ENCODE measurements around the gene FSTL4. TPM values are rescaled to one million over a fixed set of nuclear protein-coding genes. Genes with fewer than 3 reads are reported as not detected.

The FSTL4 gene
- total and polyA plus RNA-seq, 4 donors, result 2.3 to 6.4 (median 5.5) TPM

GRCh38 chr5:133433641-133434040 lies 178.7 kb downstream of the FSTL4 start:
- no peak overlapping the region for H3K27ac ChIP-seq (ENCODE audit: low read depth, low read length)
- H3K9me3 ChIP-seq (ENCODE audit: control insufficient read depth, insufficient read depth, low read length), result no peaks in the 10 kb centered on the region
- H3K4me1 ChIP-seq (ENCODE audit: control insufficient read depth, insufficient read depth, low read length), result peaks cover 3% of the 10 kb centered on the region
- H3K4me3 ChIP-seq (ENCODE audit: low read depth, low read length), result no peak overlapping the region
- no peaks in the 10 kb centered on the region for H3K36me3 ChIP-seq (ENCODE audit: control insufficient read depth, insufficient read depth, low read length)
- DNase-seq (ENCODE audit: low read depth in 4 of 6, low spot score in 6 of 6), result no peak
- no peaks in the 10 kb centered on the region for H3K27me3 ChIP-seq (ENCODE audit: control insufficient read depth, insufficient read depth, low read length)
- WGBS (ENCODE audit: insufficient coverage), result 77% methylated on average over 6 of the region's 6 CpGs

- H3K4me3 ChIP-seq (ENCODE audit: low read depth, low read length), result no peak overlapping the region
- DNase-seq (ENCODE audit: low read depth in 4 of 6, low spot score in 6 of 6), result peak in 2 of 6 donors; percentile 43 to 53
- H3K27ac ChIP-seq (ENCODE audit: low read depth, low read length), result no peak overlapping the region
- WGBS (ENCODE audit: insufficient coverage), result 85% methylated on average over 3 of the region's 3 CpGs
- peaks cover 7% of the 10 kb centered on the region for H3K4me1 ChIP-seq (ENCODE audit: control insufficient read depth, insufficient read depth, low read length)
- no peaks in the 10 kb centered on the region for H3K9me3 ChIP-seq (ENCODE audit: control insufficient read depth, insufficient read depth, low read length)
- no peaks in the 10 kb centered on the region for H3K36me3 ChIP-seq (ENCODE audit: control insufficient read depth, insufficient read depth, low read length)
- no peaks in the 10 kb centered on the region for H3K27me3 ChIP-seq (ENCODE audit: control insufficient read depth, insufficient read depth, low read length)
Measured at GRCh38 chr5:133432956-133433532, 179.3 kb downstream of the FSTL4 start.

GRCh38 chr5:133431326-133431865 lies 180.9 kb downstream of the FSTL4 start:
- H3K4me1 ChIP-seq (ENCODE audit: control insufficient read depth, insufficient read depth, low read length), result peaks cover 9% of the 10 kb centered on the region
- WGBS (ENCODE audit: insufficient coverage), result no CpG with 5 or more reads among the region's 2 CpGs

GRCh38 chr5:133430095-133430494 lies 182.2 kb downstream of the FSTL4 start:
- peaks cover 12% of the 10 kb centered on the region for H3K4me1 ChIP-seq (ENCODE audit: control insufficient read depth, insufficient read depth, low read length)
- no peak overlapping the region for H3K4me3 ChIP-seq (ENCODE audit: low read depth, low read length)
- no peak overlapping the region for H3K27ac ChIP-seq (ENCODE audit: low read depth, low read length)
- DNase-seq (ENCODE audit: low read depth in 4 of 6, low spot score in 6 of 6), result peak in 1 of 6 donors; percentile 28
- H3K27me3 ChIP-seq (ENCODE audit: control insufficient read depth, insufficient read depth, low read length), result peaks cover 2% of the 10 kb centered on the region
- no peaks in the 10 kb centered on the region for H3K36me3 ChIP-seq (ENCODE audit: control insufficient read depth, insufficient read depth, low read length)
- no peaks in the 10 kb centered on the region for H3K9me3 ChIP-seq (ENCODE audit: control insufficient read depth, insufficient read depth, low read length)

More at GRCh38 chr5:133431326-133431865, 180.9 kb downstream of the FSTL4 start:
- Histone ChIP-seq H3K27ac (ENCODE audit: low read depth, low read length) (no peak overlapping the region), H3K4me3 (ENCODE audit: low read depth, low read length) (no peak overlapping the region), H3K27me3 (ENCODE audit: control insufficient read depth, insufficient read depth, low read length) (no peaks in the 10 kb centered on the region), H3K36me3 (ENCODE audit: control insufficient read depth, insufficient read depth, low read length) (no peaks in the 10 kb centered on the region), H3K9me3 (ENCODE audit: control insufficient read depth, insufficient read depth, low read length) (no peaks in the 10 kb centered on the region)
- DNase-seq (ENCODE audit: low read depth in 4 of 6, low spot score in 6 of 6), result no peak

GRCh38 chr5:133429046-133429445 lies 183.3 kb downstream of the FSTL4 start:
- Histone ChIP-seq H3K27me3 (ENCODE audit: control insufficient read depth, insufficient read depth, low read length) (peaks cover 2% of the 10 kb centered on the region), H3K36me3 (ENCODE audit: control insufficient read depth, insufficient read depth, low read length) (no peaks in the 10 kb centered on the region), H3K27ac (ENCODE audit: low read depth, low read length) (no peak overlapping the region), H3K4me3 (ENCODE audit: low read depth, low read length) (no peak overlapping the region), H3K4me1 (ENCODE audit: control insufficient read depth, insufficient read depth, low read length) (peaks cover 13% of the 10 kb centered on the region), H3K9me3 (ENCODE audit: control insufficient read depth, insufficient read depth, low read length) (no peaks in the 10 kb centered on the region)
- DNase-seq (ENCODE audit: low read depth in 4 of 6, low spot score in 6 of 6), result no peak
- WGBS (ENCODE audit: insufficient coverage), result 89% methylated on average over 6 of the region's 6 CpGs

- DNase-seq (ENCODE audit: low read depth in 4 of 6, low spot score in 6 of 6), result no peak
- Histone ChIP-seq H3K36me3 (ENCODE audit: control insufficient read depth, insufficient read depth, low read length) (no peaks in the 10 kb centered on the region), H3K27ac (ENCODE audit: low read depth, low read length) (no peak overlapping the region), H3K27me3 (ENCODE audit: control insufficient read depth, insufficient read depth, low read length) (peaks cover 5% of the 10 kb centered on the region), H3K4me1 (ENCODE audit: control insufficient read depth, insufficient read depth, low read length) (peaks cover 19% of the 10 kb centered on the region), H3K9me3 (ENCODE audit: control insufficient read depth, insufficient read depth, low read length) (no peaks in the 10 kb centered on the region), H3K4me3 (ENCODE audit: low read depth, low read length) (no peak overlapping the region)
- 91% methylated on average over 3 of the region's 4 CpGs for WGBS (ENCODE audit: insufficient coverage)
Measured at GRCh38 chr5:133428072-133428660, 184.2 kb downstream of the FSTL4 start.

GRCh38 chr5:133427121-133427777 lies 185.1 kb downstream of the FSTL4 start:
- H3K4me1 ChIP-seq (ENCODE audit: control insufficient read depth, insufficient read depth, low read length), result peaks cover 22% of the 10 kb centered on the region
- no peak overlapping the region for H3K27ac ChIP-seq (ENCODE audit: low read depth, low read length)
- no peaks in the 10 kb centered on the region for H3K36me3 ChIP-seq (ENCODE audit: control insufficient read depth, insufficient read depth, low read length)
- no peak overlapping the region for H3K4me3 ChIP-seq (ENCODE audit: low read depth, low read length)
- no peaks in the 10 kb centered on the region for H3K9me3 ChIP-seq (ENCODE audit: control insufficient read depth, insufficient read depth, low read length)
- DNase-seq (ENCODE audit: low read depth in 4 of 6, low spot score in 6 of 6), result no peak
- H3K27me3 ChIP-seq (ENCODE audit: control insufficient read depth, insufficient read depth, low read length), result peaks cover 6% of the 10 kb centered on the region
- 89% methylated on average over 10 of the region's 11 CpGs for WGBS (ENCODE audit: insufficient coverage)

GRCh38 chr5:133426264-133426663 lies 186.1 kb downstream of the FSTL4 start:
- H3K4me1 ChIP-seq (ENCODE audit: control insufficient read depth, insufficient read depth, low read length), result peaks cover 22% of the 10 kb centered on the region
- no peak overlapping the region for H3K27ac ChIP-seq (ENCODE audit: low read depth, low read length)
- no peaks in the 10 kb centered on the region for H3K9me3 ChIP-seq (ENCODE audit: control insufficient read depth, insufficient read depth, low read length)
- peaks cover 8% of the 10 kb centered on the region for H3K27me3 ChIP-seq (ENCODE audit: control insufficient read depth, insufficient read depth, low read length)
- no peaks in the 10 kb centered on the region for H3K36me3 ChIP-seq (ENCODE audit: control insufficient read depth, insufficient read depth, low read length)
- DNase-seq (ENCODE audit: low read depth in 4 of 6, low spot score in 6 of 6), result no peak
- 60% methylated on average over 9 of the region's 9 CpGs for WGBS (ENCODE audit: insufficient coverage)
- H3K4me3 ChIP-seq (ENCODE audit: low read depth, low read length), result no peak overlapping the region

- Histone ChIP-seq H3K4me3 (ENCODE audit: low read depth, low read length) (no peak overlapping the region), H3K36me3 (ENCODE audit: control insufficient read depth, insufficient read depth, low read length) (no peaks in the 10 kb centered on the region), H3K4me1 (ENCODE audit: control insufficient read depth, insufficient read depth, low read length) (peaks cover 22% of the 10 kb centered on the region), H3K9me3 (ENCODE audit: control insufficient read depth, insufficient read depth, low read length) (no peaks in the 10 kb centered on the region), H3K27me3 (ENCODE audit: control insufficient read depth, insufficient read depth, low read length) (peaks cover 8% of the 10 kb centered on the region), H3K27ac (ENCODE audit: low read depth, low read length) (no peak overlapping the region)
- no peak for DNase-seq (ENCODE audit: low read depth in 4 of 6, low spot score in 6 of 6)
- 96% methylated on average over 3 of the region's 4 CpGs for whole genome bisulfite sequencing (ENCODE audit: insufficient coverage)
Measured at GRCh38 chr5:133425764-133426163, 186.6 kb downstream of the FSTL4 start.
